Breast epithelium (tissue), 4 donors: ENCODE results near the gene MTCH2. TPM values are rescaled to one million over a fixed set of nuclear protein-coding genes. Genes with fewer than 3 reads are reported as not detected.
A peak's percentile ranks its signal among the peaks of the same experiment; 100 is the strongest.

Source experiments
- DNase-seq, 2 donors: peaks; one replicate each; pipeline ENCODE4 v3.0.0-alpha.2; 2019; ENCODE audit warnings: low spot score in 2 of 2
- H3K27ac ChIP-seq, 2 donors: fragments of 200-600 bp; sonication (generic) in 1 of 2; one replicate each; pipeline ENCODE4 v1.5.1; 2016 to 2019; ENCODE audit warnings: mild to moderate bottlenecking in 1 of 2
- H3K27me3 ChIP-seq, 2 donors: fragments of 200-600 bp; sonication (generic) in 1 of 2; one replicate each; pipeline versions ENCODE4 v1.5.1 to v1.6.0; 2017 to 2019; ENCODE audit warnings: control low read depth in 1 of 2, mild to moderate bottlenecking in 1 of 2
- H3K36me3 ChIP-seq: fragments of 200-600 bp; one replicate; pipeline ENCODE4 v1.5.1; 2019
- H3K4me1 ChIP-seq, 2 donors: fragments of 200-600 bp; sonication (generic); one replicate each; pipeline ENCODE4 v1.5.1; 2016 to 2019; ENCODE audit warnings: control low read depth in 1 of 2
- H3K4me3 ChIP-seq, 3 donors: fragments of 200-600 bp; sonication (generic); 1 replicate in 2 of 3; 2 replicates in 1 of 3; pipeline ENCODE4 v1.5.1; 2016 to 2019; ENCODE audit warnings: mild to moderate bottlenecking in 3 of 3, moderate library complexity in 2 of 3
- H3K9me3 ChIP-seq, 2 donors: fragments of 200-600 bp; sonication (generic) in 1 of 2; one replicate each; pipeline ENCODE4 v1.5.1; 2016 to 2019; ENCODE audit warnings: control low read depth in 1 of 2
- POLR2A ChIP-seq: fragments of 450-650 bp; IDR thresholded peaks from one replicate; pipeline ENCODE4 v1.6.1; 2016; ENCODE audit warnings: antibody characterized with exemption, mild to moderate bottlenecking, moderate library complexity
- POLR2AphosphoS5 ChIP-seq, 3 donors: sonication (generic); formaldehyde crosslinking; IDR thresholded peaks; one replicate each; pipeline ENCODE4 v1.6.1; 2017; ENCODE audit warnings: antibody characterized with exemption in 3 of 3
- intact Hi-C: fragments of 100-400 bp; cut with DNase I; formaldehyde crosslinking; loops from one replicate; pipeline ENCODE4 v1.15.1; 2023; ENCODE audit warnings: low total_unique reads
- total RNA-seq, 3 donors: library from RNA; depleted of rRNA; stranded (reverse); fragments of >200 nt; gene quantifications; one replicate each; pipeline ENCODE4 v1.1.0, GENCODE V29; 2016
- TF ChIP-seq, protein P1 (sequence below), 3 donors: fragments of 450-650 bp; IDR thresholded peaks; one replicate each; pipeline ENCODE4 v1.5.1; 2016 to 2017; ENCODE audit warnings: antibody characterized with exemption in 3 of 3, mild to moderate bottlenecking in 3 of 3, moderate library complexity in 3 of 3

The MTCH2 gene
- total RNA-seq, 3 donors from 2014 or later, result 38.7 to 47.5 (median 46.0) TPM

- no peak overlapping the region for H3K4me3 ChIP-seq
- no peak for DNase-seq
- TF ChIP-seq POLR2A (no peak), POLR2AphosphoS5 (IDR thresholded peaks at IDR 0.05) (no peak)
- TF ChIP-seq, protein P1, sequence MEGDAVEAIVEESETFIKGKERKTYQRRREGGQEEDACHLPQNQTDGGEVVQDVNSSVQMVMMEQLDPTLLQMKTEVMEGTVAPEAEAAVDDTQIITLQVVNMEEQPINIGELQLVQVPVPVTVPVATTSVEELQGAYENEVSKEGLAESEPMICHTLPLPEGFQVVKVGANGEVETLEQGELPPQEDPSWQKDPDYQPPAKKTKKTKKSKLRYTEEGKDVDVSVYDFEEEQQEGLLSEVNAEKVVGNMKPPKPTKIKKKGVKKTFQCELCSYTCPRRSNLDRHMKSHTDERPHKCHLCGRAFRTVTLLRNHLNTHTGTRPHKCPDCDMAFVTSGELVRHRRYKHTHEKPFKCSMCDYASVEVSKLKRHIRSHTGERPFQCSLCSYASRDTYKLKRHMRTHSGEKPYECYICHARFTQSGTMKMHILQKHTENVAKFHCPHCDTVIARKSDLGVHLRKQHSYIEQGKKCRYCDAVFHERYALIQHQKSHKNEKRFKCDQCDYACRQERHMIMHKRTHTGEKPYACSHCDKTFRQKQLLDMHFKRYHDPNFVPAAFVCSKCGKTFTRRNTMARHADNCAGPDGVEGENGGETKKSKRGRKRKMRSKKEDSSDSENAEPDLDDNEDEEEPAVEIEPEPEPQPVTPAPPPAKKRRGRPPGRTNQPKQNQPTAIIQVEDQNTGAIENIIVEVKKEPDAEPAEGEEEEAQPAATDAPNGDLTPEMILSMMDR (IDR thresholded peaks at IDR 0.05), result no peak
- H3K9me3 ChIP-seq, result no peaks in the 10 kb centered on the region
- H3K27me3 ChIP-seq, result peaks cover 0 to 21% of the 10 kb centered on the region in 2 donors
- no peak overlapping the region for H3K27ac ChIP-seq
- H3K36me3 ChIP-seq, result no peaks in the 10 kb centered on the region
- peaks cover 0 to 6% of the 10 kb centered on the region in 2 donors for H3K4me1 ChIP-seq
- intact Hi-C loops, result no loop called here
These were observed 47.3 kb downstream of the MTCH2 start for GRCh38 chr11:47595029-47595428.

DNA sequence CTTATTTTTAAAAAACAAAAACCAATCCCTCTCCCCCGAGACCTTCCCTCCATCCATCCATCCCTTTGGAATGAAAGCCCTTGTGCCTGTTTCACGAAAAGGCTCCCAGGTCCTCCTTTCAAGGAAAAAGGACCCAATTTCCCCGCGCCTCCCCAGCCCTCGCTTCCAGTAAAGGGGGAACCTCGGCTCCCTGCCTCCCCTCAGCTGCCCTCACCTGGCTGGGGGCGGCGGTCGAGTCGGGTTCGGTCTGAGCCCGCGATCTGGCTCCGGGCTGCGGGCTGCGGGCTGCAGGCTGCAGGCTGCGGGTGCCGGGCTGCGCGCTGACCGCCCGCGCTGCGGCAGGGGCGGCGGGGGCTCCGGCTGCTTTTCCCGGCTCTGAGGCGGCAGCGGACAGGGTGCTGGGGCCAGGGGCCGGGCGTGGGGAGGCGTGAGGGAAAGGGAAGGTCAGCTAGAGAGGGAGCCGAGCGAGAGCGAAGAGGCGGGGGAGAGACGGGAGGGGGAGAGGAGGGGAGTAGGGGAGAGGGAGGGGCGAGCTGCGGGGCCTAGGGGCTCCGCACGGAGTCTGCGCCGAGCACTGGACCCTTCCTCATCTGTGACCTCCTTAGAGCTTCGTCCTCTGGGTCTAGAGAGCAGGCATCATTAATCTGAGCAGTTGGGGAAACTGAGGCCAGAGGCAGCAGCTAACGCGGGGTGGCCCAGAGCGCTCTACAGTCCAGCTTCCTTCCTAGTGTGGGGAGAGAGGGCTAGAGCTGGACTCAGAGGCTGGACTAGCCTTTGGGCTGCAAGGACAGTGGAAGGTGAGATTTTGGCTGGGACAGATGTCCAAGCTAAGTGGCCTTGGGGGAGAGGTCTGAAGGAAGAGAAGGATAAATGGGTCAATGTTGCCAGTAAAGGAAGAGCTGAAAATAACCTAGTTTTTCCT is 48.2 kb downstream of the MTCH2 start, which contains the start of gene C1QTNF4:
C1QTNF4 (minus strand) TSS at position 478 of the 922 bp plus-strand sequence. CDS start 3,601 bp downstream, outside the sequence.
- peak within 1 kb of the TSS; percentile 17 to 69 (median 43) for H3K4me3 ChIP-seq
- H3K9me3 ChIP-seq, result no peaks in the 10 kb centered on the region
- no peak for DNase-seq
- no peak within 1 kb of the TSS for H3K27ac ChIP-seq
- intact Hi-C loops, result no loop called here
- H3K36me3 ChIP-seq, result no peaks in the 10 kb centered on the region
- H3K4me1 ChIP-seq, result peaks cover 0 to 6% of the 10 kb centered on the region in 2 donors
- peaks cover 0 to 21% of the 10 kb centered on the region in 2 donors for H3K27me3 ChIP-seq
- TF ChIP-seq, protein P1 (IDR thresholded peaks at IDR 0.05), result no peak
- no peak for TF ChIP-seq POLR2AphosphoS5 (IDR thresholded peaks at IDR 0.05)
- TF ChIP-seq POLR2A, result no peak

DNA sequence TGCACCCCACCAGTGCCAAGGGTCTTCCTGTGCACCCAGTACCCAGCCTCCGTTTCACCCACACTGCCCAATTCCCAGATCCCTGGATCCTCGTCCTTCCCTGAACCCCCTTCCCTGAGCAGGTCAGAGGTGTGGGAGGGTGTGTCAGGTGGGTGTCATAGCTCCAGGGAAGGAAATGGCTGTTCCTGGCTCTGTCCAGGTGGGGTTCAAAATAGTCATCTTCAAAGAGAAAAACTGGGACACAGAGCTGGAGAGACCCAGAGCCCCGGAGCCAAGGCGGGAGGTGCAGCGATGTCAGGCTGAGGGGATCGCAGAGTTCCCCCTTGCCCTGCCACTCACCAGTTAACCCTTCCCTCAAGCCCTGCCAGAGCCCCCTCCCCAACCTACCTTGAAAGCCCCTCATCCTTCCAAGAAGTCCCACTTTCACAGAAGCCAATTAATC is 48.8 kb downstream of the MTCH2 start:
- Histone ChIP-seq H3K36me3 (no peaks in the 10 kb centered on the region), H3K27ac (no peak overlapping the region), H3K4me1 (peaks cover 0 to 6% of the 10 kb centered on the region in 2 donors), H3K4me3 (peak overlapping the region; percentile 17 to 69 (median 43)), H3K9me3 (no peaks in the 10 kb centered on the region), H3K27me3 (peaks cover 0 to 21% of the 10 kb centered on the region in 2 donors)
- no peak for DNase-seq
- TF ChIP-seq POLR2AphosphoS5 (IDR thresholded peaks at IDR 0.05), result no peak
- TF ChIP-seq, protein P1 (IDR thresholded peaks at IDR 0.05), result no peak
- no peak for TF ChIP-seq POLR2A
- intact Hi-C loops, result no loop called here

GRCh38 chr11:47592970-47593369 is 49.4 kb downstream of the MTCH2 start:
- intact Hi-C loops, result no loop called here
- peaks cover 0 to 21% of the 10 kb centered on the region in 2 donors for H3K27me3 ChIP-seq
- no peak for TF ChIP-seq POLR2A
- TF ChIP-seq POLR2AphosphoS5 (IDR thresholded peaks at IDR 0.05), result no peak
- TF ChIP-seq, protein P1 (IDR thresholded peaks at IDR 0.05), result no peak

DNA sequence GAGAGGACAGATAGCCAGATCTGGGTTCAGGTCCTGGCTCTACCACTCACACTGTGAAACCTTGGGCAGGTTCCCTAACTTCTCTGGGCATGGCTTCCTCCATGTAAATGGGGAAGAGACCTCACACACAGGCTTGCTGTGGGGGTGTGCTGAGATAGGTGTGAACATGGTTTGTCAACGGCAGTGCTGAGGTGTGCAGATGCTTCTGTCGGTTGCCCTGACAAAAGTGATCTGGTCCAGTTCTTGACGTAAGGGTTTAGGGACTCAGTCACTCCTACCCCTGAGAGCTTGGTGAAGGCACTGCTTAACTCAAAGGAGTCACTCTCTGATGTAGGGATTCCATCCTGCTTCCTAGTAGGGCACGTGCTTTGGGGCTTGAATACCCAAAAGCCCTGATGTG is 50.1 kb downstream of the MTCH2 start:
- H3K9me3 ChIP-seq, result no peaks in the 10 kb centered on the region
- no peak overlapping the region for H3K4me3 ChIP-seq
- intact Hi-C loops, result no loop called here
- TF ChIP-seq POLR2A (no peak), POLR2AphosphoS5 (IDR thresholded peaks at IDR 0.05) (no peak)
- TF ChIP-seq, protein P1 (IDR thresholded peaks at IDR 0.05), result no peak
- peaks cover 0 to 6% of the 10 kb centered on the region in 2 donors for H3K4me1 ChIP-seq
- H3K27ac ChIP-seq, result no peak overlapping the region
- peaks cover 0 to 21% of the 10 kb centered on the region in 2 donors for H3K27me3 ChIP-seq
- no peaks in the 10 kb centered on the region for H3K36me3 ChIP-seq
- DNase-seq, result no peak

More at GRCh38 chr11:47592970-47593369, 49.4 kb downstream of the MTCH2 start:
- Histone ChIP-seq H3K4me3 (no peak overlapping the region), H3K4me1 (peaks cover 0 to 6% of the 10 kb centered on the region in 2 donors), H3K36me3 (no peaks in the 10 kb centered on the region), H3K27ac (no peak overlapping the region), H3K9me3 (no peaks in the 10 kb centered on the region)
- DNase-seq, result no peak
